Hindlimb muscle (tissue), 1 donor: ENCODE results near the gene GRWD1. TPM values are rescaled to one million over a fixed set of nuclear protein-coding genes. Genes with fewer than 3 reads are reported as not detected.
"Not testable (repeated sequence)": the region's sequence is repeated elsewhere in the genome, so short reads cannot be mapped to it uniquely, and the experiment has no call there.

Experiments
- DNase-seq: peaks from one replicate; pipeline ENCODE4 v3.0.0-alpha.2; 2013
- polyA plus RNA-seq: library from polyadenylated mRNA; unstranded; fragments of 120-200 nt; gene quantifications from one replicate; pipeline ENCODE4 v1.2.1, GENCODE V29; 2013; ENCODE audit not compliant: insufficient read length

Gene GRWD1
- polyA plus RNA-seq, 1 donor: 26.2 TPM

GRCh38 chr19:48480558-48481500, 35.0 kb downstream of the GRWD1 start:
- DNase-seq: peak; percentile 52

GRCh38 chr19:48481846-48482639, 36.3 kb downstream of the GRWD1 start:
- no peak for DNase-seq

GRCh38 chr19:48483301-48483700, 37.5 kb downstream of the GRWD1 start:
- DNase-seq: no peak

DNA sequence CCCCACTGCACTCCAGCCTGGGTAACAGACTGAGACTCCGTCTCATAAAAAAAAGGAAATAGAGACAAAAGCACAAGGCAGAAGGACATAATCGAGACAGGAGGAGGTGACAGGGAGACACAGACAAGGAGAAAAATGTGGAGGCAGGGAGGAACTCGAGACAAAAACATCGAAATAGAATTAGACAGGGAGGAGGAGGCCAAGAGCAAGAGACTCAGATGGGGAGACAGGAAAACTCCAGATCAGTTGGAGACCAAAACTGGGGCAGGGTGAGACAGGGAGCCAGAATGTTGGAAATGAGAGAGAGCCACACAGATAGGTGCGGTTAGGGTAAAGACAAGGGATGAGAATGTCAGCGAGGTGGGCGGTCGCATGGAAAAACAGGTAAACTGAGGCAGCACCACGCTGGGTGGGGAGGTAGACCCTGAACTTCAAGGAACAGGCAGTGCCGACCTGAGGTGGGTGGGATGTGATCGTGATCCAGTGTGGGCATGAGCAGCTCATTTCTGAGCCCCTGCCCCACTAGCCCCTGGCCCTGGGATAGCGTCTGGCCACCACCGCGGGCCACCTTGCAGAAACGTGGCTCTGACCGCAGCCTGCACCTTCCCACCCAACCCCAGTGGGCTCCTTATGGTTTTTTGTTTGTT, 38.6 kb downstream of the GRWD1 start:
- DNase-seq: no peak

GRCh38 chr19:48484931-48485612, 39.3 kb downstream of the GRWD1 start:
- no peak for DNase-seq

DNA sequence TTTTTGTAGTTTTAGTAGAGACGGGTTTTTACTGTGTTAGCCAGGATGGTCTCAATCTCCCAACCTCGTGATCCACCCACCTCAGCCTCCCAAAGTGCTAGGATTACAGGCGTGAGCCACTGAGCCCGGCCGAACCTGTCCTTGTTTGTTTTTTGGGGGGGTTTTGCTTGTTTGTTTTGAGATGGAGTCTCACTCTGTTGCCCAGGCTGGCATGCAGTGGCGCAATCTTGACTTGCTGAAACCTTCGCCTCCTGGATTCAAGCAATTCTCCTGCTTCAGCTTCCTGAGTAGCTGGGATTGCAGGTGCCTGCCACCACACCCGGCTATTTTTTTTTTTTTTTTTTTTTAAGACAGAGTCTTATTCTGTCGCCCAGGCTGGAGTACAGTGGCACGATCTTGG, 40.9 kb downstream of the GRWD1 start:
- not testable (repeated sequence) for DNase-seq

DNA sequence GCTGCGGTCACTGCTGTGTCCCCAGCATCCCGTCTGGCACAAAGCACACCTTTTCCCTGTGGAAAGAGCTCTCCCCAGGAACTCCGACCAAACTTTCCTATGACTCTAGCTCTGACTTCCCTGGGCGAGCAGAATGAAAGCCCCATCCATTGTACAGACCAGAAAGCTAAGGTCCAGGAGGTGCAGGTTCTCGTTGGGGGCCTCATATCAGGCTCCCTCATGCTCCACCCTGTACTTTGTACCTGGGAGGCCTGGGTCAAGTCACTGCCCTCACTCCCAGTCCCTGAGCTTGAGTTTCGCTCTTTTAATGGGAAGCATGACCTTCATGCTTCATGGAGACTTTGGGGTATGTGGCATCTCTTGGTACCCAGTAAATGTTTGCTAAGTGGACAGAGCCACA, 41.8 kb downstream of the GRWD1 start:
- no peak for DNase-seq

DNA sequence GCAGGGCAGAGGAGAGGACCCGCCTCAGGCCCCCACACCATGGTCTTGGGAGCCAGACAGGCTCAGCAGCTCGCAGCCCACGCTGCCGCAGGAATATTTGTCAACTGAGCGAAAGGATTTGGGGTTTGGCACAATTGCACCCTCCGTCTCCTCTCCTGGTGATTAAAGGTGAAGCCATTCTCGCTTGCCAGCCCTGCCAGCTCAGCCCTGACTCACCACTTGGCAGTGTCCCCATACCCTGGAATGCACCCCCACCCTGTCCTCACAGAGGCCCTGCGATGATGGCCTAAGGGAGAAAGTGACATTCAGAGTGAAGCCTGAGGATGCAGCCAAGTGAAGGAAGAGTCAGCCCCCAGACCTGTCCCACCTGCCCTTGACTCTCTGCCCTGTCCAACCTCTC, 42.2 kb downstream of the GRWD1 start:
- DNase-seq: no peak

DNA sequence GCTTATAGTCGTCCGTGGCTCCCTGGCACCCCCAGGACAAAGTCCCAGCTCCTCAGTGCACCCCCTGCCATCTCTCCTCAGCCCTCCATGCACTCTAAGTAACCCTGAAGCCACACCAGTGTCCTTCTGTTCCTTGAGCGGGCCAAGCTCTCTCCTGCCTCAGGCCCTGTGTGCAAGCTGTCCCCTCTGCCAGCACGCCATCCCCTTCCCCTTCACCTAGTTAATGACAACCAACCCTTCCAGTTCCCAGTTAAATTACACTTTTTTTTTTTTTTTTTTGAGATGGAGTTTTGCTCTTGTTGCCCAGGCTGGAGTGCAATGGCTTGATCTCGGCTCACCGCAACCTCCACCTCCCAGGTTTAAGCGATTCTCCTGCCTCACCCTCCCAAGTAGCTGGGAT, 42.7 kb downstream of the GRWD1 start:
- DNase-seq: not testable (repeated sequence)

DNA sequence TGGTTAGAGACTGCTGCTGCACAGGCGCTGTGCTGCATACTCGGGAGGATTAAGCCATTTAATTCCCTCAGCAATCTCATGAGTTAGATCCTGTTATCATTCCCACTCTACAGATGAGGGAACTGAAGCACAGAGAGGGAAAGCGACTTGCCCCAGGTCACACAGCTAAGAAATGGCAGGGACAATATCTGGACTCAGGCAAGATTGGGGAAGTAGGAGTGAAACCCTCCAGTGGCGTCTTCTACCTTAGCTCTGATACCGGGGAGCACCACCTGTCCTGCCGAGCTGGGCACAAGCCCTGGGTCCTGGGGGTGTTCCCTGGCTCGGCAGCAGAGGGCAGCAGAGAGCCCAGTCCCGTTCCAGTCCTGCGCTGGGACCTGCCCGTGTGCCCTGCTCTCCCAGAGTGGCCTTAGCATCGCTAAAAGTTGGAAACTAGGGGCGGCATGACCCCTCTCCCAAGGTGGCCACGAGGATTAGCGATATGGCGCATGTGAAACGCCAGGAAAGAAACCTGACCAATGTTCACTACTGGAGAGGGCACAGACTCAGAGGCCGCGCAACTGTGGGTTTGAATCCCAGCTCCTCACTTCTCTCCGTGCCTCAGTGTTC, 43.9 kb downstream of the GRWD1 start:
- no peak for DNase-seq

DNA sequence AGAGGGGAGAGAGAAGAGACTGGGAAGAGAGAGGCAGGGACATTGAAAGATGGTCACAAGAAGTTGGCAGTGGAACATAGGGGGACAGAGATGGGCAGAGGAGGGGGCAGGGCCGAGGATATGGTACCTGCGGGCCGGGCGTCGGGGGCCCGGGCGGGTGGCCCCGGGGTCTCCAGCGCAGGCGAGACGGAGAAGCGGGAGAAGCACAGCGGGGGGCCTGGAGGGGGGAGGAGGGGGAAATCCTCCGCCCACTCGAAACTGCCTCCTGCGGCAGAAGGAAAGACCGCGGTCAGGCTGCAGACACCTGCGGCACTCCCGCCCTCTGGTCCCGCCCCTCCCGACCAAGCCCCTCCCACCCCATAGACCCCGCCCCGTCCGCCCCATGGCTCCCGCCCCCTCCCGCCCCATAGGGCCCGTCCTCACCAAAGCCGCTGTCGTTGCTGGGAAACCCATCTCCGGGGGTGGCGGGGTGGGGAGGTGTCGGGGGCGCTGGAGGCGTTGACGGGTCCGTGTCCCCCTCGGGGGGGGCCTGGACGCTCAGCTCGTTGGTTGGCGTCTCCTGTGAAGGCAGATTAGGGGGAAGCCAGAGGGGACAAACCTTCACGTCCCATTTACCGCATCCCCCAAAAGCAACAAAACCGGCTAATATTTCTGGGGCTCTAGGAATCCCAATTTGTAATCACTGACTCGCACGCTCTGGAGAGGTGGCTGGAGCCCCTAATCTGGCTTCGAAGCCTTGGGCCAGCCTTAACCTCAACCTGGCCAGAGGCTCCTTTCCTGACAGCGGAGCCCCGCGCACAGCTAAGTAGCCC, 45.4 kb downstream of the GRWD1 start:
- DNase-seq: no peak

GRCh38 chr19:48491793-48492123, 46.0 kb downstream of the GRWD1 start:
- no peak for DNase-seq

DNA sequence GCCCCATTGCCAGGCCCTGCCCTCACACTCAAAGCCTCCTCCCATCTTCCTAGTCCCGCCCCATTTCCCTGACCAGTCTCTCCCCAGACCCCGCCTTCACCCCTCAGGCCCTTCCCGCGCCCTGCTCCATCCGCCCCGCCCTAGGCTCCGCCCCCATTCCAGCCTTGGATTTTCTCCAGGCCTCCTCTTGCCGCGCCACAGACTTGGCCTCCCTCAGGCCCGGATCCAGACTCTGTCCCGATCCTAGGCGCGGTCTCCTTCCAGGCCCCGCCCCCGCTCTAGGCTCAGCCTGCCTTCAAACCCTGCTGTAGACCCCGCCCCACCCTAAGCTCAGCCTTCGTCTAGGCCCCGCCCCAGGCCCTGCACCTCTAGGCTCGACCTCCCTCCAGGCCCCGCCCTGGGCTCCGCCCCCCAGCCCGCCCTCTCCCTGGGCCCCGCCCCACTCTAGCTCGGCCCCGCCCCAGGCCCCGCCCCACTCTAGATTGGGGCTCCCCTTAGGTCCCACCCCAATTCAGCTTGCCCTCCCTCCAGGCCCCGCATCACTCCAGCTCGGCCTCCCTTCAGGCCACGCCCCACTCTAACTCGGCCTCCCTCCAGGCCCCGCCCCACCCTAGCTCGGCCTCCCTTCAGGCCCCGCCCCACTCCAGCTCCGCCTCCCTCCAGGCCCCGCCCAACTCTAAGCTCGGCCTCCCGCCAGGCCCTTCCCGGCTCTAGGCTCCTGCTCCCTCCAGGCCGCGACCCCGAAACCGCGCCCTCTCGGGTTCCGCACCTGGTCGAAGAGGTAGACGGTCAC, 47.3 kb downstream of the GRWD1 start:
- DNase-seq: peak; percentile 85

DNA sequence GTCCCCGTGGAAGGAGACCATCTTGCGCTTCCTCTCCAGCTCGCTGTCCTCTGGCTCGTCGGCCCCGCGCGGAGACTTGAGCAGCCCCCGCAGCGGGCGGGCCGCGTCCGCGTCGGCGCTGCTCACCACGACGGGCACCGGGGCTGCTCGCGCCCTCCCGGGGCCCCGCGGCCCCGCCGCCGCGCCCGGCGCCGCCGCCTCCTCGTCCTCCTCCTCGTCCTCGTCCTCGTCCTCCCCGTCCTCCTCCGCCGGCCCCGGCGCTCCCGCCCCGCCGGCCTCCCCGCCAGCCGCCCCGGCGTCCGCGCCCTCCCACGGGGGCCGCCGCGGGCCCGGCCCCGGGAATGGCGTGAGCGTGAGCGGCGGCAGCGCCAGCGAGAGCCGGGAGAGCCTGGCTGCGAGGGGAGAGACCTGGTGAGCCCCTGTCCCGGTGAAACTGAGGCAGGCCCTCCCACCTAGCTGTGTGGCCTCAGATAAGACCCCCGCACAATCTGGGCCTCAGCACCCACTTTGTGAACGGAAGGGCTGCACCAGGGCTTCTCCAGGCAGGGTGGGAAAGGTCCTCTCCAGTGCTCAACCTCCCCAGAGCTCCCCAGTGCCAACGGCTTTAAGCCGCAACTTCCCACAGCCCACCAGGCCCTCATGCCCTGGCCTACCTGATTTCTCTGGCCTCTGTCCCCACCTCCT, 48.1 kb downstream of the GRWD1 start:
- no peak for DNase-seq

DNA sequence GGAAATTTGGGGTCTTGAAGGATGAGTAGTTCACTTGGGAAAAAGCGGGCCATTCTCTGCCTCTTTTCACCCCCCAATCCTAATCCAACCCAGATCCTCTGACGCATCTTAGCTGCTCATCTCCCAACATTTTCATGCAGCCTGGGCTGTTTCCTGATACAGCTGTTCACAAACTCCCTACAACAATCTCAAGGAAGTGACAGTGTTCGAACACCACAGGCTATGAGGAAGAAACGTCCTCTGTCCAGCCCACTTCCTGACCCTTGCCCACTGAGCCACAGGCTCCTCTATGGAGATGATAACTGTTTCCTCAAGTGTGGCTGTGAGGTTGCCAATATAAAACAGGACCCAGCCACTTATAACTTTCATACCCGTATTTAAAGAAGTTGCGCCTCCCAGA, 49.6 kb downstream of the GRWD1 start:
- DNase-seq: no peak

DNA sequence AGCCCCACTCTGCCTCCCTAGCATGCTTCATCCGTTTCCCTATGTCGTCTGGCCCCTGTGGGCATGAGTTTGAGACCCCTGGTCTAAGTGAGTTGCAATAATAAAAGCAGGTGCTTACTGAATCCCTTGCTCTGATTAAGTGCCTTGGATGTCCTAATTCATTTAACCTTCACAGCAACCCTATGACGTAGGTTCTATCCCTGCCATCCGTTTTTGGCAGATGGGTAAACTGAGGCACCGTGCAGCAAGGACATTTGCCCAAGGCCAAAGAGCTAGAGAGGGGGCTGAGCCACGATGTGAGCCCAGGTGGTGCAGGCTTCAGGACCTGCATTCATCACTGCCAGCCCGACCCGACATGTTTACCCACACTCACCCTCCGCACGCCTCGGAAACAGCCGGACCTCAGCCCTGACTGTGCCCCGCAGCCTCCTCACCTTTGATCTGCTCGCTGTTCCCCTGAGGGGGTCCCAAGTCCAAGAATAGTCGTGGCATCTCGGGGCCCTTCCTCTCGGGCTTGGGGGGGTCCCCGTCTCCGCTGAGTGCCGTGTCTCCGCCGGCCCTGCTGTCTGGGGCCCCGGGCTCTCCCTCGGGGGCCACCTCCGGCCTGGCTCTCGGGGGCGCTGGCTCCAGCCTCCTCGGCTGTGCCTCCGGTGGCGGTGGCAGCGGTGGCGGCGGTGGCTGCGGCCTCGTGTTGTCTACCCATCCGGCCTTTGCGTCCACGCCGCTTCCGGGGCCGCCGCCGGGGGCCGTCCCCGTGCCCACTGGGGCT, 51.4 kb downstream of the GRWD1 start:
- DNase-seq: no peak

- DNase-seq: no peak
Measured at GRCh38 chr19:48497728-48498594, 52.2 kb downstream of the GRWD1 start.
